HCT116 (cell line): ENCODE results near the gene PATZ1. TPM values are rescaled to one million over a fixed set of nuclear protein-coding genes. Genes with fewer than 3 reads are reported as not detected.

Source experiments
- ATAC-seq: fragments of 200-7000 bp; cut with Tn5 transposase; 2 replicates; pipeline ENCODE4 v1.9.1; 2020; ENCODE audit warnings: mild to moderate bottlenecking, moderate library complexity
- BruUV-seq: library from RNA; stranded (reverse); fragments of 400-500 nt; replicated peaks from 2 replicates; lab custom pipeline; 2021; lab: Mats Ljungman, UMichigan
- CTCF ChIA-PET: fragments of 300-600 bp; sonication (Branson Sonifier 250); formaldehyde crosslinking; loops from one replicate; lab custom pipeline; 2021; ENCODE audit warnings: antibody characterized with exemption; lab: Charles Lee
- POLR2A ChIA-PET: fragments of 300-600, 350-600 bp; sonication (Branson Sonifier 250); formaldehyde crosslinking; loops from one replicate; lab custom pipeline; 2021; ENCODE audit warnings: antibody characterized with exemption; lab: Charles Lee
- RAD21 ChIA-PET, 2 experiments: fragments of 300-600 bp; sonication (Branson Sonifier 250); formaldehyde crosslinking; loops; one replicate each; lab custom pipeline; 2023; ENCODE audit warnings: low total read pairs in 2 of 2; ENCODE audit not compliant: uncharacterized antibody in 2 of 2, unreplicated experiment in 2 of 2, low non-redundant PET in 1 of 2; lab: Charles Lee
- DNase-seq: peaks from one replicate; pipeline ENCODE4 v3.0.0-alpha.2; 2010; ENCODE audit warnings: low read depth, low spot score
- H2AFZ ChIP-seq: fragments of 200-600 bp; shearing (Covaris generic), sonication (generic); 2 replicates; pipeline ENCODE4 v1.6.1; 2017; ENCODE audit warnings: low read depth, mixed run types, mixed read lengths, antibody characterized with exemption, low read length; ENCODE audit not compliant: poor library complexity, severe bottlenecking
- H3K27ac ChIP-seq: 2 replicates; pipeline ENCODE4 v1.5.1; 2012; ENCODE audit warnings: low read depth, low read length
- H3K27me3 ChIP-seq: fragments of 200-600 bp; sonication (generic); 2 replicates; pipeline ENCODE4 v1.6.1; 2016; ENCODE audit warnings: mixed run types, low read length, mixed read lengths; ENCODE audit not compliant: insufficient read depth
- H3K36me3 ChIP-seq, 2 experiments: fragments of 200-500 bp in 1 of 2; fragments of 200-600 bp in 1 of 2; sonication (Bioruptor generic) in 1 of 2; sonication (generic) in 1 of 2; 2 replicates each; pipeline versions ENCODE4 v1.5.1 to v1.6.1; 2014 to 2016; ENCODE audit warnings: low read length in 2 of 2, inconsistent platforms in 1 of 2, mixed read lengths in 1 of 2, mixed run types in 1 of 2; ENCODE audit not compliant: insufficient read depth in 2 of 2, control insufficient read depth in 1 of 2
- H3K4me1 ChIP-seq, 2 experiments: fragments of 200-600 bp in 1 of 2; sonication (generic) in 1 of 2; 2 replicates each; pipeline versions ENCODE4 v1.5.1 to v1.6.1; 2012 to 2017; ENCODE audit warnings: low read length in 2 of 2, inconsistent platforms in 1 of 2, mild to moderate bottlenecking in 1 of 2, mixed read lengths in 1 of 2, mixed run types in 1 of 2, moderate library complexity in 1 of 2; ENCODE audit not compliant: insufficient read depth in 2 of 2, control insufficient read depth in 1 of 2
- H3K4me2 ChIP-seq: fragments of 200-600 bp; sonication (generic); 2 replicates; pipeline ENCODE4 v1.6.1; 2017; ENCODE audit warnings: mixed run types, low read length, mixed read lengths
- H3K4me3 ChIP-seq, 2 experiments: fragments of 200-600 bp in 1 of 2; sonication (generic) in 1 of 2; replicated peaks in 1 of 2; 2 replicates each; pipeline ENCODE4 v1.5.1; 2011 to 2016; ENCODE audit warnings: low read length in 2 of 2, control low read depth in 1 of 2, low read depth in 1 of 2, mild to moderate bottlenecking in 1 of 2, mixed read lengths in 1 of 2, mixed run types in 1 of 2
- H3K79me2 ChIP-seq: fragments of 200-600 bp; sonication (generic); 2 replicates; pipeline ENCODE4 v1.6.1; 2017; ENCODE audit warnings: mild to moderate bottlenecking, mixed run types, low read length, moderate library complexity, mixed read lengths; ENCODE audit not compliant: insufficient read depth
- H3K9ac ChIP-seq: fragments of 200-600 bp; sonication (generic); 2 replicates; pipeline ENCODE4 v1.6.1; 2016; ENCODE audit warnings: low read length, mixed read lengths
- H3K9me2 ChIP-seq: fragments of 200-600 bp; sonication (generic), shearing (Covaris generic); 2 replicates; pipeline ENCODE4 v1.6.1; 2017; ENCODE audit warnings: mixed run types, mild to moderate bottlenecking, moderate library complexity; ENCODE audit not compliant: insufficient read depth
- H3K9me3 ChIP-seq, 2 experiments: fragments of 200-500 bp in 1 of 2; fragments of 200-600 bp in 1 of 2; sonication (Bioruptor generic) in 1 of 2; sonication (generic) in 1 of 2; 2 replicates each; pipeline ENCODE4 v1.6.1; 2014 to 2017; ENCODE audit warnings: low read length in 2 of 2, mixed read lengths in 2 of 2, inconsistent platforms in 1 of 2, low read depth in 1 of 2, mild to moderate bottlenecking in 1 of 2, mixed run types in 1 of 2, moderate library complexity in 1 of 2; ENCODE audit not compliant: control insufficient read depth in 1 of 2, insufficient read depth in 1 of 2
- H4K20me1 ChIP-seq: fragments of 200-600 bp; sonication (generic), shearing (Covaris generic); 2 replicates; pipeline ENCODE4 v1.6.1; 2017; ENCODE audit warnings: mixed run types, mild to moderate bottlenecking, moderate library complexity; ENCODE audit not compliant: insufficient read depth
- EGR1 ChIP-seq: IDR thresholded peaks from 2 replicates; pipeline ENCODE4 v1.6.1; 2012; ENCODE audit warnings: low read depth
- JUND ChIP-seq: IDR thresholded peaks from 2 replicates; pipeline ENCODE4 v1.6.1; 2012
- POLR2A ChIP-seq: IDR thresholded peaks from 2 replicates; pipeline ENCODE4 v1.7.0; 2011; ENCODE audit warnings: borderline replicate concordance; ENCODE audit not compliant: insufficient read depth, insufficient read length; ENCODE audit errors: extremely low read depth
- POLR2AphosphoS5 ChIP-seq: IDR thresholded peaks from 2 replicates; pipeline ENCODE4 v1.6.1; 2011; ENCODE audit warnings: mild to moderate bottlenecking, low read depth, low read length, moderate library complexity
- ZNF274 ChIP-seq: fragments of 200-500 bp; sonication (Bioruptor generic); IDR thresholded peaks from 2 replicates; pipeline ENCODE4 v1.6.1; 2014; ENCODE audit warnings: mild to moderate bottlenecking, low read depth, low read length, inconsistent platforms
- intact Hi-C: fragments of 100-400 bp; cut with micrococcal nuclease; formaldehyde crosslinking; loops from 2 replicates; pipeline ENCODE4 v1.10.0; 2022
- total RNA-seq: library from RNA; stranded (reverse); gene quantifications from one replicate; pipeline ENCODE4 v1.2.1, GENCODE V29; 2021; ENCODE audit not compliant: unreplicated experiment
- TF ChIP-seq, protein P1 (sequence below), 3 experiments: fragments of 200-600 bp in 1 of 3; sonication (generic) in 1 of 3; IDR thresholded peaks in 2 of 3; conservative IDR thresholded peaks in 1 of 3; 2 replicates each; pipeline ENCODE4 v1.5.1; 2012 to 2017; ENCODE audit warnings: low read depth in 2 of 3, low read length in 2 of 3, antibody characterized with exemption in 1 of 3, borderline replicate concordance in 1 of 3, control low read depth in 1 of 3, mild to moderate bottlenecking in 1 of 3, mixed read lengths in 1 of 3, mixed run types in 1 of 3, moderate library complexity in 1 of 3; ENCODE audit not compliant: insufficient read depth in 1 of 3

The PATZ1 gene
- total RNA-seq, 1 experiment from 2014 or later = 30.6 TPM

- TF ChIP-seq, protein P1, sequence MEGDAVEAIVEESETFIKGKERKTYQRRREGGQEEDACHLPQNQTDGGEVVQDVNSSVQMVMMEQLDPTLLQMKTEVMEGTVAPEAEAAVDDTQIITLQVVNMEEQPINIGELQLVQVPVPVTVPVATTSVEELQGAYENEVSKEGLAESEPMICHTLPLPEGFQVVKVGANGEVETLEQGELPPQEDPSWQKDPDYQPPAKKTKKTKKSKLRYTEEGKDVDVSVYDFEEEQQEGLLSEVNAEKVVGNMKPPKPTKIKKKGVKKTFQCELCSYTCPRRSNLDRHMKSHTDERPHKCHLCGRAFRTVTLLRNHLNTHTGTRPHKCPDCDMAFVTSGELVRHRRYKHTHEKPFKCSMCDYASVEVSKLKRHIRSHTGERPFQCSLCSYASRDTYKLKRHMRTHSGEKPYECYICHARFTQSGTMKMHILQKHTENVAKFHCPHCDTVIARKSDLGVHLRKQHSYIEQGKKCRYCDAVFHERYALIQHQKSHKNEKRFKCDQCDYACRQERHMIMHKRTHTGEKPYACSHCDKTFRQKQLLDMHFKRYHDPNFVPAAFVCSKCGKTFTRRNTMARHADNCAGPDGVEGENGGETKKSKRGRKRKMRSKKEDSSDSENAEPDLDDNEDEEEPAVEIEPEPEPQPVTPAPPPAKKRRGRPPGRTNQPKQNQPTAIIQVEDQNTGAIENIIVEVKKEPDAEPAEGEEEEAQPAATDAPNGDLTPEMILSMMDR (IDR thresholded peaks at IDR 0.05 in 2 of 3, conservative IDR thresholded peaks at IDR 0.05 in 1 of 3; ENCODE audit: borderline replicate concordance in 1 of 3, insufficient read depth in 1 of 3, low read depth in 2 of 3, low read length in 2 of 3) = peak; percentile 49 to 82 (median 71); a peak in 5 of 6 replicates
These were observed 553 bp downstream of the PATZ1 start (continued) for GRCh38 chr22:31345331-31346254.

GRCh38 chr22:31344578-31345330 is 1.4 kb downstream of the PATZ1 start:
- ChIA-PET POLR2A (no interaction called here), CTCF (no interaction called here), RAD21 (no interaction called here)
- Histone ChIP-seq H3K4me3 (peak overlapping the region; percentile 61 to 80), H4K20me1 (no peaks in the 10 kb centered on the region), H3K4me1 (peaks cover 30 to 47% of the 10 kb centered on the region in 2 experiments), H3K9ac (peak overlapping the region; percentile 92), H3K27me3 (no peaks in the 10 kb centered on the region), H2AFZ (no peak overlapping the region), H3K9me2 (no peaks in the 10 kb centered on the region), H3K79me2 (peaks cover 48% of the 10 kb centered on the region), H3K9me3 (no peaks in the 10 kb centered on the region), H3K27ac (peak overlapping the region; percentile 80), H3K4me2 (peak overlapping the region; percentile 82), H3K36me3 (peaks cover 2 to 17% of the 10 kb centered on the region in 2 experiments; a peak in 3 of 4 replicates)
- TF ChIP-seq, protein P1 (IDR thresholded peaks at IDR 0.05 in 2 of 3, conservative IDR thresholded peaks at IDR 0.05 in 1 of 3; ENCODE audit: borderline replicate concordance in 1 of 3, insufficient read depth in 1 of 3, low read depth in 2 of 3, low read length in 2 of 3) = no peak
- no peak for TF ChIP-seq POLR2A
- TF ChIP-seq ZNF274 = no peak
- TF ChIP-seq POLR2AphosphoS5 = no peak
- no peak for TF ChIP-seq EGR1
- TF ChIP-seq JUND = no peak
- no peak for ATAC-seq
- no peak for DNase-seq
- BruUV-seq = no TSS peak
- intact Hi-C loops = loop anchor here (10.0 kb wide), 1 partner anchor 290 kb away; no protein-coding TSS in a partner anchor
